A673 (cell line): ENCODE measurements around the gene GPR82.

ENCODE experiments used
- EZH2 ChIP-seq: fragments of 200-600 bp; sonication (generic); IDR thresholded peaks from 2 replicates; pipeline ENCODE4 v1.6.1; 2017; ENCODE audit warnings: borderline replicate concordance, low read depth, mild to moderate bottlenecking, mixed read lengths, antibody characterized with exemption, low read length; ENCODE audit not compliant: poor library complexity, severe bottlenecking
- TF ChIP-seq, protein P1 (sequence below): fragments of 300-800, 200-600 bp; sonication (generic); conservative IDR thresholded peaks from 2 replicates; pipeline ENCODE4 v1.5.1; 2017; ENCODE audit warnings: low read depth, mild to moderate bottlenecking, antibody characterized with exemption, low read length, moderate library complexity, mixed read lengths

DNA sequence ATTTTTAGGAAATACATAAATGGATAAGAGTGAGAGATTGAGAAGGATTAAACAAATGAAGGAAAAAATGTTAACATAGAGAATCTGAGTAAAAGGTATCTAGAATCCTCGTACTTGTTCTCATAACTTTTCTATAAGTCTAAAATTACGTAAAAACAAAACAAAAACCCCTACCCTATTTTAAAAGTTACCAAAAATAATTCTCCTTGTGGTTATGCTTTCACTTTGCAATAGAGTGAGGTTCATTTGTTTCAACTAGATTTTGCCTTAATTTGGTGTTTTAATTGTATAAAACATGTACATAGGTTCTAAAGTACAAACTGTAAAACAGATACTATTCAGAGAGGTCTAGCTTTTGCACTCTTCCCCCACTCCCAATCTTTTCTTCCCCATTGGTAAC lies 39.0 kb upstream of the GPR82 start:
- TF ChIP-seq, protein P1, sequence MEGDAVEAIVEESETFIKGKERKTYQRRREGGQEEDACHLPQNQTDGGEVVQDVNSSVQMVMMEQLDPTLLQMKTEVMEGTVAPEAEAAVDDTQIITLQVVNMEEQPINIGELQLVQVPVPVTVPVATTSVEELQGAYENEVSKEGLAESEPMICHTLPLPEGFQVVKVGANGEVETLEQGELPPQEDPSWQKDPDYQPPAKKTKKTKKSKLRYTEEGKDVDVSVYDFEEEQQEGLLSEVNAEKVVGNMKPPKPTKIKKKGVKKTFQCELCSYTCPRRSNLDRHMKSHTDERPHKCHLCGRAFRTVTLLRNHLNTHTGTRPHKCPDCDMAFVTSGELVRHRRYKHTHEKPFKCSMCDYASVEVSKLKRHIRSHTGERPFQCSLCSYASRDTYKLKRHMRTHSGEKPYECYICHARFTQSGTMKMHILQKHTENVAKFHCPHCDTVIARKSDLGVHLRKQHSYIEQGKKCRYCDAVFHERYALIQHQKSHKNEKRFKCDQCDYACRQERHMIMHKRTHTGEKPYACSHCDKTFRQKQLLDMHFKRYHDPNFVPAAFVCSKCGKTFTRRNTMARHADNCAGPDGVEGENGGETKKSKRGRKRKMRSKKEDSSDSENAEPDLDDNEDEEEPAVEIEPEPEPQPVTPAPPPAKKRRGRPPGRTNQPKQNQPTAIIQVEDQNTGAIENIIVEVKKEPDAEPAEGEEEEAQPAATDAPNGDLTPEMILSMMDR = no peak
- TF ChIP-seq EZH2 = no peak
